Right lobe of liver (tissue), 4 donors: ENCODE results near the gene GNPTG.

Experiments
- CTCF ChIP-seq, 4 donors: fragments of 200-600 bp in 3 of 4; fragments of 450-650 bp in 1 of 4; IDR thresholded peaks; one replicate each; pipeline versions ENCODE4 v1.5.1 to v1.8.0; 2016 to 2022; ENCODE audit warnings: antibody characterized with exemption in 4 of 4, mild to moderate bottlenecking in 2 of 4
- POLR2A ChIP-seq: fragments of 450-650 bp; IDR thresholded peaks from one replicate; pipeline ENCODE4 v1.6.1; 2017; ENCODE audit warnings: antibody characterized with exemption, mild to moderate bottlenecking
- donor health status: DM: no; HTN: no; CAD: no.
- donor health status: DM: no; HTN: no; CAD: no.
- donor health status: DM: no; HTN: yes; CAD: no.

GRCh38 chr16:1393613-1394176 is 42.0 kb downstream of the GNPTG start:
- TF ChIP-seq CTCF (IDR thresholded peaks at IDR 0.05) (no peak), POLR2A (no peak)
